ENCODE measurements around the gene PSKH1. TPM values are rescaled to one million over a fixed set of nuclear protein-coding genes. Genes with fewer than 3 reads are reported as not detected.

PSKH1 gene
- total RNA-seq, 2 experiments from 2014 or later, result 11.4 to 13.3 TPM

DNA sequence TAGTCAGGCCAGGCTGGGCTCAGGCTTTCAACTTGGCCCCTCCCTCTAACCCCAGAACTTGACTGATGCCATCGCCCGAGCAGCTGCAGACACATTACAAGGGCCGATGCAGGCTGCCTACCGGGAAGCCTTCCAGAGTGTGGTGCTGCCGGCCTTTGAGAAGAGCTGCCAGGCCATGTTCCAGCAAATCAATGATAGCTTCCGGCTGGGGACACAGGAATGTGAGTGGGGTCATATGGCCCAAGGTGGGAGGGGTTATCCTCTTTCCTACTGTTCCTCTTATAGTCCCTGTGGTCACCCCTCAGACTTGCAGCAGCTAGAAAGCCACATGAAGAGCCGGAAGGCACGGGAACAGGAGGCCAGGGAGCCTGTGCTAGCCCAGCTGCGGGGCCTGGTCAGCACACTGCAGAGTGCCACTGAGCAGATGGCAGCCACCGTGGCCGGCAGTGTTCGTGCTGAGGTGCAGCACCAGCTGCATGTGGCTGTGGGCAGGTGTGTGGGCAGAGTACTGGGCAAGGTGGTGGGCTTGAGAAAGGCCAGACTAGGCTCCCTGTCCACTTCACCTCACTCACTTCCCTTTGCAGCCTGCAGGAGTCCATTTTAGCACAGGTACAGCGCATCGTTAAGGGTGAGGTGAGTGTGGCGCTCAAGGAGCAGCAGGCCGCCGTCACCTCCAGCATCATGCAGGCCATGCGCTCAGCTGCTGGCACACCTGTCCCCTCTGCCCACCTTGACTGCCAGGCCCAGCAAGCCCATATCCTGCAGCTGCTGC, 10.5 kb upstream of the PSKH1 start:
- DNase-seq (no peak), ATAC-seq (ENCODE audit: poor library complexity) (no peak)
- no peaks in the 10 kb centered on the region for H3K9me3 Mint-ChIP-seq
- H3K4me3 Mint-ChIP-seq, result no peak overlapping the region
- no peaks in the 10 kb centered on the region for H3K4me1 ChIP-seq (ENCODE audit: insufficient read depth, low read length)
- no peaks in the 10 kb centered on the region for H3K27me3 Mint-ChIP-seq
- no peaks in the 10 kb centered on the region for H3K9me3 ChIP-seq (ENCODE audit: control insufficient read depth in 1 of 2, insufficient read depth in 1 of 2, low read length in 2 of 2)
- peaks cover 86% of the 10 kb centered on the region for H3K36me3 Mint-ChIP-seq (ENCODE audit: low read depth)
- H3K27ac Mint-ChIP-seq, result no peak overlapping the region
- no peak overlapping the region for H3K4me3 ChIP-seq (ENCODE audit: low read length)
- peaks cover 86% of the 10 kb centered on the region for H3K36me3 ChIP-seq (ENCODE audit: insufficient read depth, low read length)
- no peak for TF ChIP-seq CTCF (IDR thresholded peaks at IDR 0.05)
- no peaks in the 10 kb centered on the region for H3K27me3 ChIP-seq (ENCODE audit: control insufficient read depth in 1 of 2, insufficient read depth in 2 of 2, low read length in 2 of 2)
- ChIA-PET POLR2A (interaction anchor here (0.7 to 1.0 kb wide), 2 partner anchors 9 to 39 kb away, joined by 3 to 4 read pairs; partner anchors contain the start of gene EDC4), CTCF (interaction anchor here (1.4 to 2.8 kb wide), 6 partner anchors 22 to 158 kb away, joined by 4 to 16 read pairs (median 6); no protein-coding TSS in a partner anchor)
- no peak overlapping the region for H3K27ac ChIP-seq (ENCODE audit: low read depth in 1 of 2, low read length in 2 of 2)
- intact Hi-C loops (cut with DNase I, micrococcal nuclease), result loop anchor here (1.0 to 5.0 kb wide), 4 partner anchors 46 to 346 kb away; no protein-coding TSS in a partner anchor
- no peaks in the 10 kb centered on the region for H3K4me1 Mint-ChIP-seq (ENCODE audit: low read depth)

GRCh38 chr16:67883146-67883871, 9.7 kb upstream of the PSKH1 start:
- TF ChIP-seq CTCF (IDR thresholded peaks at IDR 0.05), result no peak
- DNase-seq (no peak), ATAC-seq (ENCODE audit: poor library complexity) (peak; percentile 19)
- Histone ChIP-seq H3K9me3 (ENCODE audit: control insufficient read depth in 1 of 2, insufficient read depth in 1 of 2, low read length in 2 of 2) (no peaks in the 10 kb centered on the region), H3K4me3 (ENCODE audit: low read length) (no peak overlapping the region), H3K36me3 (ENCODE audit: insufficient read depth, low read length) (peaks cover 79% of the 10 kb centered on the region), H3K27ac (ENCODE audit: low read depth in 1 of 2, low read length in 2 of 2) (no peak overlapping the region), H3K4me1 (ENCODE audit: insufficient read depth, low read length) (no peaks in the 10 kb centered on the region), H3K27me3 (ENCODE audit: control insufficient read depth in 1 of 2, insufficient read depth in 2 of 2, low read length in 2 of 2) (no peaks in the 10 kb centered on the region)
- peaks cover 79% of the 10 kb centered on the region for H3K36me3 Mint-ChIP-seq (ENCODE audit: low read depth)
- ChIA-PET CTCF (interaction anchor here (0.6 to 2.8 kb wide), 27 partner anchors 9 to 972 kb away, joined by 3 to 16 read pairs (median 5); partner anchors contain the start of genes PSKH1, RANBP10 and TSNAXIP1), POLR2A (interaction anchor here (1.0 to 1.1 kb wide), 5 partner anchors 10 to 157 kb away, joined by 3 to 8 read pairs (median 4); partner anchors contain the start of genes NUTF2, PSKH1 and PSMB10)
- no peak overlapping the region for H3K4me3 Mint-ChIP-seq
- no peak overlapping the region for H3K27ac Mint-ChIP-seq
- no peaks in the 10 kb centered on the region for H3K4me1 Mint-ChIP-seq (ENCODE audit: low read depth)
- H3K9me3 Mint-ChIP-seq, result no peaks in the 10 kb centered on the region
- intact Hi-C loops (cut with DNase I, micrococcal nuclease), result loop anchor here (1.0 to 5.0 kb wide), 4 partner anchors 45 to 345 kb away; no protein-coding TSS in a partner anchor
- H3K27me3 Mint-ChIP-seq, result no peaks in the 10 kb centered on the region

GRCh38 chr16:67883872-67884261, 9.2 kb upstream of the PSKH1 start:
- H3K4me3 ChIP-seq (ENCODE audit: low read length), result no peak overlapping the region
- CTCF ChIA-PET, result interaction anchor here (0.6 to 2.8 kb wide), 29 partner anchors 9 to 972 kb away, joined by 3 to 16 read pairs (median 4); partner anchors contain the start of genes PSKH1, RANBP10 and TSNAXIP1
- H3K36me3 Mint-ChIP-seq (ENCODE audit: low read depth), result peaks cover 73% of the 10 kb centered on the region

More at GRCh38 chr16:67883872-67884261, 9.2 kb upstream of the PSKH1 start:
- Histone ChIP-seq H3K27ac (ENCODE audit: low read depth in 1 of 2, low read length in 2 of 2) (no peak overlapping the region), H3K27me3 (ENCODE audit: control insufficient read depth in 1 of 2, insufficient read depth in 2 of 2, low read length in 2 of 2) (no peaks in the 10 kb centered on the region), H3K36me3 (ENCODE audit: insufficient read depth, low read length) (peaks cover 73% of the 10 kb centered on the region), H3K9me3 (ENCODE audit: control insufficient read depth in 1 of 2, insufficient read depth in 1 of 2, low read length in 2 of 2) (no peaks in the 10 kb centered on the region), H3K4me1 (ENCODE audit: insufficient read depth, low read length) (no peaks in the 10 kb centered on the region)
- H3K27me3 Mint-ChIP-seq, result no peaks in the 10 kb centered on the region
- no peaks in the 10 kb centered on the region for H3K9me3 Mint-ChIP-seq
- intact Hi-C loops (cut with DNase I, micrococcal nuclease), result loop anchor here (1.0 to 5.0 kb wide), 4 partner anchors 45 to 345 kb away; no protein-coding TSS in a partner anchor
- peak; percentile 91 for TF ChIP-seq CTCF (IDR thresholded peaks at IDR 0.05)
- H3K4me3 Mint-ChIP-seq, result no peak overlapping the region
- peak; percentile 60 to 85 (median 72) for DNase-seq
- H3K27ac Mint-ChIP-seq, result no peak overlapping the region
- peak; percentile 88 for ATAC-seq (ENCODE audit: poor library complexity)
- POLR2A ChIA-PET, result interaction anchor here (1.0 to 1.1 kb wide), 5 partner anchors 9 to 157 kb away, joined by 3 to 8 read pairs (median 4); partner anchors contain the start of genes NUTF2, PSKH1 and PSMB10
- H3K4me1 Mint-ChIP-seq (ENCODE audit: low read depth), result no peaks in the 10 kb centered on the region

All from CD4-positive, alpha-beta T cell (primary cell).